RCC 7860 (cell line): ENCODE measurements around the gene MAP2K6.
"Not testable (repeated sequence)": the region's sequence is repeated elsewhere in the genome, so short reads cannot be mapped to it uniquely, and the experiment has no call there.

Experiments used
- DNase-seq: peaks from one replicate; pipeline ENCODE4 v3.0.0-alpha.2; 2015; ENCODE audit warnings: low spot score
- FAIRE-seq: peaks from 2 replicates; lab custom pipeline; 2012; peaks lifted over from hg19 to GRCh38; lab: Jason Lieb, UNC

The MAP2K6 gene

DNA sequence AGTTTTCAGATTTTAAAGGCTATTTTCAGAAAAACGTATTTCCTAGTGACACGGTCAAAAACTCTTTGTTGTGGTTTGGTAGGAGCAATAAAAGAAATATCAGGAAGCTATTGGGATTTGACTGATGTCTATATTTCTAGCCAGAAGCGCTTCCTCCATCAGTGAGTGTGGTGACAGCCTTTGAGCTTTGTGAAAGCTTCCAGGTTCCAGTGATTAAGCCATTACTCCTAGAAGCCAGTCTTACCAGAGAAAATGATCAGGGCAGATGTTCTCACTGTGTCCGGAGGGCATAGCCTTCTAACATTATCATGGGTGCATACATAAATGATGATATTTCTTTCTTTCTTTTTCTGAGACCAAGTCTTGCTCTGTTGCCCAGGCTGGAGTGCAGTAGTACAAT, 39.6 kb downstream of the MAP2K6 start:
- FAIRE-seq (no peak), DNase-seq (no peak)

DNA sequence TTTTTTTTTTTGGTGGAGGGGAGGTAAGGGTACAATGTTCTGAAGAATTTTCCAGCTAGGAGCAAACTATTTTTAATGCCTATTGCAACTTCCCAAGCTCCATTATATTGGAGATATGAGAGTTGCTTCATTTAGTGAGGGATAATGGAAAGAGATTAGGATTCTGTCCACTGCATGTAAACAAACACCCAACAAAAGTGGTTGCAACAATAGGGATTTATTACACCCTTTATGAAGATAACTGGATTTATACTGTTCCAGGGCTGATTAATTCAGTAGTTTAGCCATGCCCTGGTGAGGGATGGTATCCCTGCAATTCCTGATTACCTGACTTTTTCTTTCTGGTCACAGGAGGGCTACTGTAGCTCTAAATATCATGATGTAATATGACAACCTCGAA, 40.5 kb downstream of the MAP2K6 start:
- DNase-seq = no peak

DNA sequence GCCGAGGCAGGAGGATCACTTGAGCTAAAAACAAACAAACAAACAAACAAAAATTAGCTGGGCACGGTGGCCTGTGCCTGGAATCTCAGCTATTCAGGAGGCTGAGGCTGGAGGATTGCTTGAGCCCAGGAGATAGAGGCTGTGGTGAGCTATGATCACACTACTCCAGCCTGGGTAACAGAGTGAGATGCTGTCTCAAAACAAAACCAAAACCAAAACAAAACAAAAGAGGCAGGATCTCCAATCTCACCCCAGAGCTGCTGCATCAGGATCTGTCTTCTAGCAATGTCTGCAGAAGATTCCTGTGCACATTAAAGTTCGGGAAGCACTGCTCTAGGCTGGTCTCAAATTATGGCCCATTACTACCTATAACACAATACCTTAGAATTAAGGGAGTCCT, 43.1 kb downstream of the MAP2K6 start:
- no peak for FAIRE-seq
- DNase-seq = no peak

More for the DNA sequence above, 40.5 kb downstream of the MAP2K6 start:
- FAIRE-seq = no peak

DNA sequence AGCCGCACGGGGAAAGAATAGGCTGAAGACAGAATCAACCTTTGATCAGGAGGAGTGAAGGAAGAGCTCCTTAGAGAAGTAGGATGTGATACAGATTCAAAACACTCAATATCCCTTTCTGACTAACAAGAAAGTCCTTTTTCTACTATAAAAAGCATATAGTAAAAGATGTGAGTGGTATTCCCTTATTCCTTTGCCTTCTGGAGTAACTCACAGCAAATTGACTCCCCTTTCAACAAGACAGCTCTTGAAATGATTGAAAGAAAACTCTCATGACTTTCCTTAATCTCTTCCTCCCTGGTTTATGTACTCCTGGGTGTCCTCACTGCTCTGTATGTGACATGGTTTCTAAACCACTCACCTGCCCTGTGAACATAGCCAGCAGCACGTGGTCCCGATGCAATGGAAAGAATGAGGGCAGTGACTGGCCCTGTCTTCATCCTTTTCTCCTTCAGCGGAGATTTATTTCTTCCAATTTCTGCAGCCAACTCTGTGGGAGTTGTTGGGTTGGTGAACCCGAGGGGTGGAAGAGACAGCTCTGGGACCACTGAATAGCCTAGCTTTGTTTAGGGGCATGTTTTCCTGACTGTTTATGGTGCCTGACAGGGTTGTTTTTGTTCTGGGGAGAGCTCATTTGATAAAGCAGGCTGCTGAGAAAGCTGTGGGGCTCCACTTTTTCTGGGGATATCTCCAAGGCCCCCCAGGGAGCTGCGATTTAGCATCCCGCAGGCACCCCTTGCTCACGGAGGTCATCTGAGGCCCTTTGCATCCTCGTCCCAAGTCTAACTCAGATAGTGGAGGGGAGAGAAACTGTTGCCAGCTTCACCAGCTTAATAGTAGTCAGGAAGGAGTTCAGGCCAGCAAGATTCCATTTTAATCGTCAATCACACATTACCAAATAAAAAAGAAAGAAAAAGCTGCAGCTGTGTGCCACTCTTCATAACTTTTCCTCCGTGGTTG, 46.7 kb downstream of the MAP2K6 start:
- DNase-seq = no peak
- FAIRE-seq = no peak

DNA sequence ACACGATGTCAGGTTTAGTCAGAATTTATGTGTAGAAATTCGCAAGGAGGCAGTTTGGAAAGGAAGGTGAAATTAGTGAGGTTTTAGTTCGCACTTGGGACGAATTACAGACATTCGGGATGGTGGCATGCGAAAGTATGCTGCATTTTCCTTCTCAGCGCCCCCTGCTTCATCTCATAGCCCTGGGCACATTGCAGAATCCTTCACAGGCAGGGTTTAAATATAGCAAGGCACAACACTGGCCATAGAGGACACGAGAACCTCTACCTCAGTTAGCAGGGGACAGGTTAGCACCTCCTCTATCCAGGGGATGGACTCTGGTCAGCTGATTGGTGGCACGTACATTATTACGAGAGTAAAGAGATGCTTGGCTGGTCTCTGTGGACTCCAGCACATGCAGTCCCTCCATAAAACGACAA, 47.5 kb downstream of the MAP2K6 start:
- DNase-seq (no peak), FAIRE-seq (no peak)

DNA sequence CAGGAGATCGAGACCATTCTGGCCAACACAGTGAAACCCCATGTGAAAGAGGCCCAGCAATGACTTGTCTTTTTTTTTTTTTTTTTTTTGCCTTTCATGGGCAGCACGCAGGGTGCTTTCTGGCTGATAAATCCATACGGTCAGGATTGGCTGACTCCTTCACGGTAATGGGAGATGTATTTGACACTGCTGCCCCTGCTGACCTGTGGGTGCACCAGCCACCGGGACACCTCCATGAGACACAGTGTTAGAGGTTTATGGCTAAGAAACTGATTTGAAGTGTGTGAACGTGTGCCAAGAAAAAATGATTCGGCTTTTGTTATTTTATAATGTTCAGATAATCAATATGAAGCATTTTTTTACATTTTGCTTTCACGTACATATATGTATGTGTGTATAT, 48.4 kb downstream of the MAP2K6 start:
- DNase-seq (no peak), FAIRE-seq (no peak)

DNA sequence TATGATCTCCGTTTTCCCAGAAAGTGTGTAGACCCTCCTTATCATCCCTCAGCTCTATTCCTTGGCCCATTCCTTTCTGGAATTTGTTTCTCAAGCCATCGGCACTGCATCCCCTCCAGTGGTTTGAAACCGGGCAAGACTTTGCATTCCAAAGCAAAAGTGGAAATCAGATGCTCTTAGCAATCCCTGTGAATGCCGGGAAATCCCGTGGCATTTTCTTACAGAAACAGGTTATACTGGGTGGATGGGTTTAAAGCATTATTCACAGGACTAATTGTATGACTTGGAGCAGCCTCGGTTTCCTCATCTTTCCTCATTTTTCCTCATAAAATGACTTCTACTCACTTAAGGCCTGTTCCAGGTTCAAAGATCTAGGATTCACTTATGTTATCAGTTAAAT, 52.0 kb downstream of the MAP2K6 start:
- DNase-seq = no peak
- FAIRE-seq = no peak

DNA sequence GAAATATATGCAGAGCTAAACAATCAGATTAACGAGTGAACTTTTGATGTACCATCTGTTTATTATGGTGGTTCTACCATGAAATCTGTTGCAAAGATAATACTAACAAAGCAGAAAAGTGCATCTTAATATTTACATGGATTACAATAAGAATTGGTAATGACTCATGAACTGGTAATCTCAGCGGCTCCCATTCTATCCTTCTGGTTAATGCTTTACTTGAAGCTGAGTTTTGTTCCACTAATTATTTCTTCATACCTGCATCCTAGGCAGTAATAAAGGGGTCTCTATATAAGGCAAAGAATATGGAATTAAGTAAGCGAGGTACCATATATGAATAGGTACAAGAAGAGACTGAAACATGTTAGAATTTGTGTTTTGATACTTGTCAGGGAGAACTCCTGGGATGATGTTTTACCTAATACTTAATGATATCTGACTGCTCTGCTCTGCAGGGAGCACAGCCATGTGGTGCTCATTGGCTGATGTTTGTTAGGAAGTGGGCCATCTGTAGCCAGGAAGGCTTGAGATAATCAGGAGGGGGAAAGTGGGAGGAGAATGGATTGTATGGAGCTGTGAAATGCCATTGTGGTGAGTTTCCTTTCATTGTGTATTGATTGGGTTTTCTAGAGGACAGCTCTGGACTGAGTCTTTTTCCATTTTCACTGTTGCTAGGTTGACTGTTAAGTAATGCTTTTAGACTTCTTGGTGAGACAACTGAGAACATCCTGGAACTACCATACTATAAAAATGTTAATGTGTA, 52.6 kb downstream of the MAP2K6 start:
- peak; percentile 85 for FAIRE-seq
- peak; percentile 78 for DNase-seq

DNA sequence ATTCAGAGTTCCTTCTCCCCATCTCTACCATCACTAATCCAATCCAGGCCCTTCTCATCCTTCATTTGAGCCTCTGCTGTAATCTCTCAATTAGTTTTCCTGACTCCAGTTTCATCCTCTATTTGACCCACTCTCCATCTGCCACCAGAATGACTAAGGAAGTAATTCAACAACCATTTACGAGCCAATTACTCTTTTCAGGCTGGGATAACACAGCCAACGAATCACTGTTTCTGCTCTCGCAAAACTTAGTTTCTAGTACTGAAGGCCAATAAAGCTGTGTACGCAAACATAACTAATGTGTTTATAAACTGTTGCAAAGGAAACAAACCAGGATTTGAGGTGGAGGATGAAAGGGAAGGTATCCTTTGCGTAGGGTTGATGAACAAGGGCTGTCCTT, 53.7 kb downstream of the MAP2K6 start:
- FAIRE-seq (no peak), DNase-seq (no peak)

DNA sequence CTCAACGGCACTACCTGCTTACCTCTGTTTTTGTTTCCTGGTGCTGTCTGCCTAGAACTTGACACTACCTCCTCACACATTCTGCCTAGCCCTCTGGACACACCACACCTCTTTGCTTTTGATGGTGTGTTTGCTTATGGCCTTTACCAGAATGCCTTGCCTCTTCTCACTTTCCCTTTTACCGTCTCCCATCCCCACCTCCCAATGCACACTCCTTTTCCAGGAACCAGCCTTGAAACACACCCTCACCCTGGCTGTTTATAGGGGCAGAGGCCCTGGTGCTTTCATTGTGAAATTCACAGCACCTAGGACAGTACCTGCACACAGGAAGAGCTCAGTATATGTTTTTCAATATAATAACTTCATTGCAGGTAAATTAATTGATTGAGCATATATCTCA, 56.2 kb downstream of the MAP2K6 start:
- DNase-seq (no peak), FAIRE-seq (no peak)

DNA sequence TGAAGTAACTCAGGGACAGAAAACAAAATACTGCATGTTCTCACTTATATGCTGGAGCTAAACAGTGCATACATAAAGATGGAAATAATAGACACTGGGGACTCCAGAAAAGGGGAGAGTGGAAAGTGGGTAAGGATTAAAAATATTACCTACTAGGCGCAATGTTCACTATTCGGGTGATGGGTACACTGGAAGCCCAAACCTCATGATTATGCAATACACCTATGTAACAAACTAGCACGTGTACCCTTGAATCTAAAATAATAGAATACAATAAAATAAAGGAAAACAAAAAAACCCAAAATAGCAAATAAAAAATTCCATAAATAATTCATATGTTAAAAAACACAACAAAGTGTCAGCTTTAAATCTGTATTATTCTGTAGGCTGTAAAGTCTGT, 56.9 kb downstream of the MAP2K6 start:
- FAIRE-seq = no peak
- DNase-seq = no peak

DNA sequence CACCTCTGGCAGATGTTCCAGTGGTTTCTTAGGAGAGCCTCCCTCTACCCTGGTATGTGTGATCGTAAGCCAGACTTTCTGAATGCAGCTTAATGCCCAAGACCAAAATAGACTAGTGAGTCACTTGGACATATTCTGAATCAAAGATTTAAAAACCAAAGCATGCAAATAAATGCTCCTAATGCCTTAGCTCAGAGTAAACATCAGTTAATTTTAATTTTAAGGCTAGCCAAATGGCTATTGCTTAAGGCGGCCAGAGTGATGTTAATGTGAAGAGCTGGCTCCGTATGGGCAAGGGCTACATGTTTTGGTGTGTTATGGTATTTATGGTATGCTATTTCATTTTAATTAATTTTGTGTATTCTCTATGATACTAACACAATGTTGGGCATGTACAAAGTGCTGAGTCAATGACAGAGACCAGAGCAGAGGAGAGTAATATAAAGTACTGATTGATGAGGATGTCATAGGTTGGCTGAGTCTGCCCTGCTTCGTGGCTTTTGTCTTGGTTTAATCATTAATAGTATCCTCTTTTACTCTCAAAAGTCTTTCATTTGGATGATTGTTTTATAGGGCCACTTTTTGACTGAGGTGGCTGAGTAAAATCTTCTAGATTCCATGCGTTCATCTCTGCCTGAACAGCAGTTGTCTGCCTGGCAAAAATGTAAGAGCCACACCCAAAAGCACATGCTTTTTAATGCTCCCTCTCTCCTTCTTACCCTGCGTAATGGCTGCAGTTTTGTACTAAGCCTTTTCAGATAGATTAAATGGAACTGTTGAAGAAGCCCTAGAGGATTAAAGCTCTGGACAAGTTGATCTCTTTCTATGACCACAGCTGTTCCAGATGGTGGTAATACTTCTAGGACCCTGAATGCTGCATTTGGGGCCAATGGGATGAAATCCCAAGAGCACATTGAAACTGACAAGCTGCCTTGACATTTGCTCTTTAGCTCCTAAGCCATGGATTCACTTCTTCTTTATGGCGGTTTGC, 59.6 kb downstream of the MAP2K6 start:
- FAIRE-seq (peak; percentile 95), DNase-seq (peak; percentile 76)

DNA sequence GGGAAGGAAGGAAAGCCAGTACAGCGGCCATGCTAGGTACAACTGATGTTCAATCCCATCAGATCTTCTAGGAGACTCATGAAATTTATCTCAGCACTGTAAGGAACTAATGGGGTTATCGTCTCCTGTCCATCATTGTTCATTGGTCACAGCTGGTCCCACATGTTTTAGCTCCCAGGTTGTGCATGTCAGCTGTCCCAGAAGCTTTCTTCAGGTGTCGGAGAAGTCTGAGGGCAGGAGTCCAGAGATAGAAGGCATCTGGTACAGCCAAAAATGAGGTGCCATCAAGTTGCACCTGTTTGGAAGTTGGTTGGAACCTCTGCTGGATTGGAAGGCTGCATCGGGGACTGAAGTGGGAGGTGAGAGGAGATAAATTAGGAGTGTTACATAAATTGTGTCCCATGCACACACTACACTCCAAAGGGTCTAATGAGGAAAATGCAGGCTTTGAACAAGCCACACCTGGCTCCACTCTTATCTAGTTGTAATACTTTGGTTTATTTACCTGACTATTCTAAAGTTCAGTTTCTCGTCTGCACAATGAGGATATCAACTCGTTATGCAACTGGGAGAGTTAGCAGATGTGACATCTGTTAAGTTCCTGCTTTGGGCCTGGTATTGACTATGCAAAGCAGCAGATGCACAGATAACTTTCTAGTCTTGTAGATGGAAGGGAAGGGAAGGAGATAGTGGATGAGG, 62.9 kb downstream of the MAP2K6 start:
- DNase-seq (no peak), FAIRE-seq (no peak)

DNA sequence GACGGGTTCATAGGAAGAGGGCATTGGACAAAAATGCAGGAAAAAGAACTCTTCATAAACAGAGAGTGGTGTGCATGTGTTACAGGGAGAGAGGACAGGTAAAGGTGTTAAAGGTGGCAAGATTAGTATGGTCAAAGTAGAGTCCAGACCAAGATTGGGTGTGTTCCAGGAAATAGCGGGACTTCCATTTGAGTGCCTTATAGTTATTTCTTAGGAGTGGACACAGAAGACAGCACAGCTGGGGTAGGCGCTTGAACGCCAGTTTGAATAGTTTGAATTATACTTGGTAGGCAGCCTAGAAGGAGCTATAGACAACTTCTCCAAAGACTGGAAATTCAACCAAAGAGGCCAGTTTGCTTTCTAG, 63.4 kb downstream of the MAP2K6 start:
- FAIRE-seq (no peak), DNase-seq (no peak)

DNA sequence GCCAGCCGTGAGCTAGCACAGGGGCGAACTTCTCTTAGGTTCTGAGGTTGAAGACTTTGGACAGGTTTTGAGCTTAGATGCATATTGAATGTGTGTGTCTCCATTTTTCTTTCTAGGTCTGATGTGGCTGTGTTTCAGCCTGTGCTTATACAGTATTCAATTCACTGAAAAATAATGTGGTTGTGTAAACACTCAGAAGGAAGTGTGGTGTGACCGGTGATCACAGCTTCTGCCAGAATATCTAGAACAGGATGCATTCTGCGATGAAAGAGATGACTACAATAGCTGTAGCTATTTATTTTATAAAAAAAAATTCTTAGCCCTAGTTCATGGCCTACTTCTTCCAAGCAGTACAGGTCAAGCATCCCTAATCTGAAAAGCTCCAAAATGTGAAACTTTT, 64.4 kb downstream of the MAP2K6 start:
- DNase-seq (no peak), FAIRE-seq (no peak)

DNA sequence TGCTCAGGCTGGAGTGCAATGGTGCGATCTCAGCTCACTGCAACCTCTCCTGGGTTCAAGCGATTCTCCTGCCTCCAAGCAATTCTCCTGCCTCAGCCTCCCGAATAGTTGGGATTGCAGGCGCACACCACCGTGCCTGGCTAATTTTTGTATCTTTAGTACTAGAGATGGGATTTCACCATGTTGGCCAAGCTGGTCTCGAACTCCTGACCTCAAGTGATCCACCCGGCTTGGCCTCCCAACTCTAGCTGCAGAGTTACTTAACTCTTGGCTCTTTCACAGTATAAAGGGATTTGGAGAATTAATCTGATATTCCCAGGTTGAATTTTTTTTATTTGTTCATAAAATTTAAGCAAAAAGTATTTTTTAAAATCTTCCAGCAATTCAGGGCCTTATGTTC, 65.3 kb downstream of the MAP2K6 start:
- FAIRE-seq, DNase-seq: not testable (repeated sequence)

DNA sequence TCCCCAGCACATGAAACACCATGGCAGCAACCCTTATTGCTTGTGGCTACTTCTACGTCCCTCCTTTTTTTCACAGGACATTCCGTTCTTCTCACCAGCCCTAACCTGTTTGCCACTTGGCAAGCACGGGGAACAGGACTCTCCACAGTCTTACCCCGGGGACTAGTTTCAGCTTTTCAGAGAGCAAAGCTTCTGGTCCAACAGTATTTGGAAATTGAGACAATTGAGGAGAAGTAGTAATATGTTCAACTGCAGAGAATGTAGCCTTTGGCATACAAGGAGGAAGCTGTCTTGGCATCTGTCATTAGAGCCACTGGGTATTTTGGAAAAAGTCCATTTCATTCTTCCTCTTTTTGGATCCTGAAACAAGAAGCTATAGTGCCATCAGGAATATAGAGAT, 65.7 kb downstream of the MAP2K6 start:
- DNase-seq = no peak
- FAIRE-seq = no peak

DNA sequence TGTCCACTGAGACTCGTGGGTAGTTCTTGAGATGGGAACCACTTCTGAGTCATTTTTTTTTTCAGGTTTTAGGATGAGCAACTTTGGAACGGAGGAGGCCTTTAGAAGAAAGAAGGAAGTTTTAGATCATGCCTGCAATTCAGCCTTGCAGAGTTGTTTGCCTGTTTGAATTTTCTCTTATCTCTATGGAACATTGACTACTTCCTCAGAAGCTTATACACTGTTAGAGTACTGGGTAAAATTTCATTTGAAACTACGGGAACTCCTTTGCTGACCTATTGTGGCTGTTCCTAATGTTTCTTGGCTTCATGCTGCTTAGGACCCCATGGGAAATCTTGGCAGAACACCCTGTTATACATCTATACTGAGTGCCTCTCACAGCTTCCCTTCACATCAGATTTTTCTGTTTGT, 70.8 kb downstream of the MAP2K6 start:
- FAIRE-seq = no peak
- DNase-seq = no peak

DNA sequence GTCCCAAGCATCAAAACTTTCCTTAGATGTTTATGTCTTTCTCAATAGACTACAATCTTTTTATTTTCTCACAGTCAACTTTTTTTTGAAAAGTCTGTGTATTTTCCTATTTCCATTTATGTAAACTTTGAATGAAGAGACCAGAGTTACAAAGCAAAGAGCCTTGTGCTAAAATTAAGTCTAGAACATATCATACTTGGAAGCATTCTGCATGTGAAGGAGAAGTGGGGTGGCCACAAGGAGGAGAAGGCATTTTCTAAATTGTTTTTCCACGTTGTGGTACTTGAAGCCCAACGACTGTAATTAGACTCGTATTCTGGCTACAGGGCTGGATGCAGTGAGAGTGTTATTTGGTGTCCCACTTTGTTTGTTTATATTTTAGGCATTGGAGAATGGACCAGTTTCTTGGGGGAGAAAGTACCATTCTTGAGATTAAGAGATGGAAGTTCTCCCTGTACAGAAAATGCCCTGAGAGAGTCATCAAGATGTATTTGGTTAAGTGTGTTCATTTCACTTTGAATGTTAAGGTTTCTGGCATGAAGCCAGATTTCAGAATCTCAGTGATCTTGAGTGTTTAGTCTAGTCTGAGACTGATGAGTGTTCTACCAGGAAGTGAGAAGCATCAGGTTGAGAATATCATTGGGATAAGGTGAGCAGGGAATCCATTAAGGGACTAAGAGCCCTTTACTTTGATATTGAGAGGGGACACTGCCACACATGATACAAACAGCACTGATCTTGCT, 71.6 kb downstream of the MAP2K6 start:
- FAIRE-seq (no peak), DNase-seq (no peak)
